ENCODE measurements around the gene KRTAP22-1. TPM values are rescaled to one million over a fixed set of nuclear protein-coding genes. Genes with fewer than 3 reads are reported as not detected.

KRTAP22-1 gene
- total and polyA plus RNA-seq, 2 of the 8 experiments (the other 6 are each of a cell fraction or from before 2014, with no cell fraction given): not detected

DNA sequence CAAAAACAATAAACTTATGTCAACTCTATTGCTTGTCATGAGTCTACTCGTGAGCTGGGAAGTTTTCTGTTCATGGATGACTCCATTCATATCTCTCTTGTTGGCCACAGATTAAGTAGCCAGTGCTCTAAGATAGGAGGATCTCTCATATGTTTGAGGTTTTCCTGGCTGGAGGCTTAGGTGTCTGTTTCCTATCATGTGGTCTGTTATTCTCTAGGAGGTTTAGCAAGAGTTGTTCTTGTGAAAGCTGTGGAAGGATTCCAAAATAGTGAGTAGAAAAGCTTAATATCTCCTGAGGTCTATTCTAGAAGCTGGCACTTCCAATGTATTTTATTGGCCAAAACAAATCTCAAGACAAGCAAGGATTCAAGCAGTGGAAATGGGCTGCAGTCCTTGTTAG, 28.3 kb downstream of the KRTAP22-1 start (continued):
- TF ChIP-seq EGR1 (IDR thresholded peaks at IDR 0.05; ENCODE audit: borderline replicate concordance, low read depth, low read length) (no peak), HDAC6 (IDR thresholded peaks at IDR 0.05; ENCODE audit: low read depth, low read length) (no peak), TAF1 (IDR thresholded peaks at IDR 0.05; ENCODE audit: low read depth, low read length) (no peak)

Data from H1 (cell line).